Measurements from ENCODE around the gene SLC25A48.

SLC25A48 gene

GRCh38 chr5:135885031-135885430 is 50.6 kb downstream of the SLC25A48 start:
- no peak for DNase-seq

DNA sequence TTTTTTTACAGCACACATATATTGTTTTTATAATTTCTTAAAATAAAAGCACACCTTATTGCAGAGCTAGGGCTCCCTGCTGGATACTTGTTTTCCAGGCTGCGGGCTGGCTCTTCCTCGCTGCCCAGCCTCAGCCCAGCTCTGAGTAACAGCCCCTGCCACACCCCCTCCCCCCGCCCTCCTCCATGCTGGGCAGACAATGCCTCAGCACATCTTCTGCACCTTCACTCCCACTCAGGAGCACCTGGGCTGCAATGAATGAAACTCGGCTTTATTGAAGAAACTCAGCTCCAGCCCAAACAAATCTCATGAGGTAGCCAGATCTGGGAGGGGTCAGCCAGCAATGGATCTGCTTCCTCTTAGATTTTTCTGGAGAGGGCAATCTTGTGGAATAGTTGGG is 51.7 kb downstream of the SLC25A48 start:
- DNase-seq = no peak

DNA sequence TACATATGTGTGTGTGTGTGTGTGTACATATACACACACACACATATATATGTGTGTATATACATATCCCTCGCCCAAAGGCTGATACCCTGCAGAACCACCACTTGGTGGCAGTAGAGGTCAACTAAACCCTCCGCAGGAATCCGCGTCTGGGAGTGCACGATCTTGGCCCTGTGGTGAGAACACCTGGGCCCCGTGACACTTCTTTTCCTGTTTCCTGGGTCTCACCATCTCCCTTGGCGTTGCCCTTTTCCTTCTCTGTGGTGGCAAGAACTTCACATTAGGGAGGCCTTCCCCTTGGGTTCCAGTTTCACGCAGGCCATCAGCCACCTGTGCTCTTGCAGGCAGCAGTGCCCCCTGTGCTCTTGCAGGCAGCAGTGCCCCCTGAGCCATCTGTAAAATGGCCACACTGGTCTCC is 53.0 kb downstream of the SLC25A48 start:
- DNase-seq = peak; percentile 27 to 56 (median 40)

DNA sequence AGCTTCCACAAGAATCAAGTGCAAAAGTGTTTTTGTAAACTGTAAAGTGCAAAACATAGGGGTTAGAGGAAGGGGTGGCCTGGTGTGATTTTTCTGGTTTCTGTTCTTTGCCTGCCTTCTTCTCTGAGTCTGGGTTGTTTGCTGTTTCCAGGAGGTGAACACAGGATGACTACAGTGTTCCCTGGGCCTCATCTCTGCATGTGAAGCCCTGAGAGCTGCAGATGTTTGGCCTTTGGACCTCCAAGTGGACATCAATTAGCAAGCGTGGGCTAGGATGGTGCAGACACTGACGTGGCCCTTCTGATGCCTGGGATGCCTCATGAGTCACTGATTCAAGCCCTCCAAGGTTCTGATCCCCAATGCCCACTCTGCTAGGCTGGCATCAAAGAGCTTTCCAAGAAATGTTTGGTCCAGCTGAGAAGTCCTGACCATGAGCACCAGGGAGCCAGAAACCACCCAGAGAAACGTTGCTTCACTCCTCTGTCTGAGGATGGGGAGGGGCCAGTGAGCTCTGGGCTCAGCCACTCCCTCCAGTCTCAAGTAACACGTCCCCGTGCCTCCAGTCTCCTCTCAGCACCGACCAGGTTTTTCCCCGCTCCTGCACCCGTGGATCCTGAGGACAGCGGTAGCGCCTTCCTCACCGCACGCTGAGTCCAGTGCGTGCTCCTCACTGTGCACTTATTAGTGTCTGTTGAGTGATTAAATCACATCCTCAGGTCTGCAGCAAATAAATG is 53.6 kb downstream of the SLC25A48 start:
- no peak for DNase-seq

DNA sequence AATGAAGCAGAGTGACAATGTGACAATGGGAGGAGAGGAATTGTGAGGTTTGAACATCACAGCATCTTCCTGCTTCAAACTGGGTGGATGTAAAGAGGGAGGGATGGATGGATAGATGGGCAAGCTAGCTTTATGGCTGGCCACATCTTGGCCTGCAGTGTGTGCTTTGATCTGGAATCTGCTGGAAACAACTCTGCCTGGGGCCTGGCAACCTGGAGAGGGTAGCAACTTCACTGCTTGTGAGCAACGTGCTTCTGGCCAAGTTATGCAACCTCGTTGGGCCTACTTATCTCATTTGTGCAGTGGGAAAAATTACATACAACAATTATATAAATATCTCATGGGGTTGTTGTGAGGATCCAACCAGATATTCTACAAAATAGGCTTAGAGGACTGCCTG is 55.8 kb downstream of the SLC25A48 start:
- no peak for DNase-seq

DNA sequence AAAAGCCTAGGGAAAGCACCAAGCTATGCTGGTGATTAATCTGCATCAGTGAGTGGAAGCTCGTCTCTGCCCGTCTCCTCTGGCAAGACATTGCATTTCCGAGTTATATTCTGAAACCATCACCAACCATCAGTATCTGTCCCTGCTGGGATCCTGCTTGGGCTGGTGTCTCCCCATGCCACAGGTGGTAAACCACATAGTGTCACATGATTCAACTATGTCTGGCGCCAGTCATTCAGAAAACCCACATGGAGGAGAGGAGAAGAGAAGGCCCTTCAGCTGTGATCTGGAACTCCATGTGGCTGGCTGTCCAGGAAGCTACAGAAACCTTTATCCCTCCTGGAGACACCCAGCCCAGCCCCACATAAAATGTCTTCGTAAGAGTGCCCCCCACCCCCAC is 56.4 kb downstream of the SLC25A48 start:
- peak in 1 of 5 donors; percentile 57 for DNase-seq

- no peak for DNase-seq
Observed at GRCh38 chr5:135891268-135891667, 56.8 kb downstream of the SLC25A48 start.

- DNase-seq = no peak
Observed at GRCh38 chr5:135891791-135892190, 57.3 kb downstream of the SLC25A48 start.

DNA sequence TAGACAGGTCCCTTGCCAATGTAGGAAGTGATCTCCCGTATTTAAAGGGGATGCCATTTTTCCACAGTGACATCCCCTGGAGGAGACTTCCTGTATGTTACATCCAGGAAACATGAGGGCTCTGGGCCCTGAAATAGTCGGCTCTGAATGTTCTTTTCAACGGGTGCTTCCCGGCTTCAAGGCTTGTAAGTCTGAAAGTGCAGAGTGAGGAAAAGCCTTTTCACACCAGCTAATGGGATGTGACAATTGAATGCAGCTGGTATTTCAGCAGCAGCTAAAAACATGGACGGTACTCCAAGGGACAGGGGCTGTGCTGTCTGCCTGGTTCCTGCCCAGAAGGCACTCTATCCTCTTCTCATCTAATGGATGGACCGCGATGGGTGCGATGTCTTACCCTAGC is 59.8 kb downstream of the SLC25A48 start:
- DNase-seq = no peak

- no peak for DNase-seq
Observed at GRCh38 chr5:135894789-135895188, 60.3 kb downstream of the SLC25A48 start.

DNA sequence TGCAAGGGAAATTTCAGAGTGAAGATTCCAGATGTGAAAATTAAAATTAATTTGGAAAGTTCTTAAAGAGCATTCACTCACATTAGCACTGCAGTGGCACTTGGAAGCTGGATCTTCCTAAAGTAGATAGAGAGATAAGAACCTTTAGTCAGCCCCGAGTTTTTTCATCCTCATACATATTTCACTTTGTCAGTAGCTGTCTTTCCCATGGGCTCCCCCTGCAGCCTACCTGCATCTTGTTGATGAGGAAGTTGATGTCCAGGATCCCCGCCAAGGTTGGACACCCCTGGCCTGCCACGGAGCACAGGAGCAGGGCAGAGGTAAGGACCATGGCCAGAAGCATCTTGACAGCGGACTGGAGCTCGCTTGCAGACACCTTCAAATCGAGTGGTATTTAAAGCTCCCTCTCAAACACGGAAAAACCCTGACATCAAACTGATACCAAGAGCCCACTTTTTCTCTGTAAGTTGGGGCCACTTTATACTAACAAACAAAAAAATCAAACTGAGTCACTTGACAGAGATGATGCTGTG is 61.1 kb downstream of the SLC25A48 start, which contains the start of gene IL9:
Gene IL9, minus strand, starts transcription at position 368 of the 533 bp plus-strand sequence. Its CDS starts 25 bp downstream, at position 343.
- DNase-seq = no peak

- DNase-seq = no peak
Observed at GRCh38 chr5:135898651-135899050, 64.2 kb downstream of the SLC25A48 start.

DNA sequence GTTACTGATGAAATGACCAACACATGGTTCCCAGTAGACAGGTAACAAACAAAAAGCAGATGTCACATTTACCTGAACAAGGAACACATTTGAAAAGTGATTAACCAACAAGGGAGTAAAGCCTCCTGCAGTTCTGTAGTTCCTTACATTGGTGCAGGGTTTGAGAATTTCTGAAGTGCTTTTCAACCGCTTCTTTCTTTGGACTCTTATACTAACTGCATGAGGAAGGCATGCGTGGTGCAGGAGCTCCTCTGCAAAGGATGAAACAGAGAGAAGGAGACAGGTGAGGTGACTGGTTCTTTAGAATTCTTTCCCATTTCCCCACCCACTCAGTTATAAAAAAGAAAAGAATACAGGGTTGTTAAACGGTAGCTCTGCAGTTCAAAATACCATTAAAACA is 65.8 kb downstream of the SLC25A48 start:
- no peak for DNase-seq

GRCh38 chr5:135901633-135902032 is 67.2 kb downstream of the SLC25A48 start:
- DNase-seq = no peak

DNA sequence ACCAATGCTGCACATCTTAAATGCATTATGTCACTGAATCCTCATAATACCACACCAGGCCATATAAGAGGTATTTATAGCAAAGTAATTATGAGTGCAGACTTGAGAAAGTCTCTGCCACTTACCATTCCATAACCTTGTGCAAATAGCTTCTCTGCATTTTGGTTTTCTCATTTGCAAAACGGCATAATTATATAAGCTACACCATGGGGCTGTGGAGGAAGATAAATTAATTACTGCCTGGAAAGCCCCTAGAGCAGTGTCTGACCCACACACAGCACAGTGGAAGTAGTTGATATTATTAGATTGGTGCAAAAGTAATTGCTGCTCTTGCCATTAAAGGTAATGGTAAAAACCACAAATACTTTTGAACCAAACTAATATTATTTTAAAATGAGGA is 70.7 kb downstream of the SLC25A48 start:
- DNase-seq = no peak

- peak in 1 of 5 donors; percentile 20 for DNase-seq
Observed at GRCh38 chr5:135913713-135914626, 79.5 kb downstream of the SLC25A48 start.

- no peak for DNase-seq
Observed at GRCh38 chr5:135915466-135916001, 81.1 kb downstream of the SLC25A48 start.

DNA sequence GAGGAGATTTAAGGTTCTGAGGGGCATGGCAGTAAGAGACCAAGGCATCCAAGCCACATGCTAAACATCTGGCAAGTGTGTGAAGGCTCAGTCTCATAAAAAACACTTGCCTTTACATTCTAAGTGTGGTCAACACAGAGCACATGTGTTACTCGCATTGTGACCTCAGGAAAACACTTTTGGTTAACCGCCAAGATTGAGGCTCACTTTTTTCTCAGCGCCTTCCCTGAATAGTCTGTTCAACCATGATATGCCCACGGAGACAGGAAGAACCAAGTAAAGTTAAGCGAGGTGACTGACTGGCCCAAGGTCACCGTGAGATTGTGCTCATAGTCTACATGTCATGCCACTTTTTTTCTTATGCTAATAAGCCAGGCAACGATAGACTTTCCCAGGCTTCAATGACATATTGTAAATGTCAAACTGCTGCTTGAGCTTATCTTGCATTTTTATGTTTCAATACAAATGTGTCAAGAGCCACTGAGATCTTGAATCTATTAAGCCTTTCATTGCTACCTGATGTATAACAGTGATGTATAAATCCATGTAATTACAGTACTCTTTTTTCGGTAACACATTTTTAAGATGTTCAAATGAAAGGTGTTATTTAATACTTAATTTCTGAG is 82.3 kb downstream of the SLC25A48 start:
- no peak for DNase-seq

- DNase-seq = no peak
Observed at GRCh38 chr5:135920199-135920598, 85.7 kb downstream of the SLC25A48 start.

- no peak for DNase-seq
Observed at GRCh38 chr5:135921388-135921787, 86.9 kb downstream of the SLC25A48 start.

DNA sequence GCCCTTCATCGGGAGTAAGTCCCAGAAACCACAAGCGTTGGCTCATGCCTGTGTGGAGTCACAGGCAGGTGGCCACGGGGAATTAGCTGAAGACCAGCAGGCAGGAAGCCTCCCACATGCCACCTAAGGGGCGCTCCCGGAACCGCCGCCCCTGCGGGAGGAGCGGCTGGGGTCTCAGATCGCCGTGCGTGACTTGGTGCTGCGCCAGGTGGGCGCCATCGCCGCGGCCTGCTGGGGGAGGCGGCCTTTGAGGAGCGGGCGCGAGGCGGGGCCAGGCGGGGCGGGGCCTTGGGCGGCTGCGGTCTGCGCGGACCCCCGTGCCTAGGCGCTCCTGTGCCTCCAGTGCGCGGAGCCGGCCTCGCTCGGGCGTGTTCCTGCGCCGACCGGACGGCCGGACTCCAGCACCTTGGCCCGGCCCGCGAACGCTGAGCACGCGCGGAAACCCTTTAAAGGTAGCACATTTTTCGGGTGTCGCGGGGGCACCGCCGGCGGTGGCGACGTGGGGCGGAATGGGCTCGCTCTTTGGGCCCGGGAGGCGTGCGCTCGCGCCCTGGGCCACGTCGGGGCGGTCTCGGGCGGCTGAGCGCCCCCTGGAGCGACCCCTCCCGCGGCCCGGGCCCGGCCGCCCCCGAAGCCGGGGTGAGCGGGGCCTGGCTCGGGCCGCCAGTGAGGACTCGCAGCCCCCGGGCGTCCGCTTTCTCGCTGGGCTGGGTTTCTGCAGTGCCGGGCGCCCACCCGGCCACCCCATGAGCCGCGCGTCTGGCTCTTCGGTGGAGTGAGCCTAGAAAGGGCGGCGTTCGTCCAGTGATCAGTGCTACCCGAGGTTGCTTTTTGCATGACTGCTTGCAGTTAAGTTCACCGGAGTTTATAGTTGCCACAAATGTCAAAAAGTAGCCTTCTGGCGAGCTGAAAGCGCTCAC is 95.8 kb downstream of the SLC25A48 start:
- DNase-seq = peak in 1 of 5 donors; percentile 1

GRCh38 chr5:135930949-135931295 is 96.5 kb downstream of the SLC25A48 start:
- no peak for DNase-seq
